Activated CD8-positive, alpha-beta memory T cell treated with anti-CD3 and anti-CD28 coated beads, Interleukin-2, amount 50 U/mL, for 48 hours (primary cell): Measurements from ENCODE around the gene CD99L2.

Experiments
- DNase-seq: peaks from one replicate; pipeline ENCODE4 v3.0.0-alpha.2; 2020

CD99L2 gene

GRCh38 chrX:150761176-150761818 lies 137.2 kb downstream of the CD99L2 start:
- no peak for DNase-seq

- DNase-seq = no peak
Observed at GRCh38 chrX:150759568-150760416, 138.7 kb downstream of the CD99L2 start.

- DNase-seq = no peak
Observed at GRCh38 chrX:150757371-150757770, 141.1 kb downstream of the CD99L2 start.

- no peak for DNase-seq
Observed at GRCh38 chrX:150753968-150754367, 144.5 kb downstream of the CD99L2 start.

- no peak for DNase-seq
Observed at GRCh38 chrX:150753357-150753756, 145.1 kb downstream of the CD99L2 start.

GRCh38 chrX:150752124-150752523 lies 146.3 kb downstream of the CD99L2 start:
- no peak for DNase-seq

- no peak for DNase-seq
Observed at GRCh38 chrX:150736475-150736874, 162.0 kb downstream of the CD99L2 start.

GRCh38 chrX:150731795-150732194 lies 166.7 kb downstream of the CD99L2 start:
- DNase-seq = peak; percentile 53

GRCh38 chrX:150730719-150731118 lies 167.7 kb downstream of the CD99L2 start:
- DNase-seq = no peak

- DNase-seq = no peak
Observed at GRCh38 chrX:150729956-150730355, 168.5 kb downstream of the CD99L2 start.

GRCh38 chrX:150719621-150720020 lies 178.8 kb downstream of the CD99L2 start:
- DNase-seq = no peak
